PC-3 (cell line): ENCODE data around the gene PLAAT3. TPM values are rescaled to one million over a fixed set of nuclear protein-coding genes. Genes with fewer than 3 reads are reported as not detected.
"Not testable (repeated sequence)": the region's sequence is repeated elsewhere in the genome, so short reads cannot be mapped to it uniquely, and the experiment has no call there.

Experiments used
- ATAC-seq: fragments of 200-7000 bp; cut with Tn5 transposase; 2 replicates; pipeline ENCODE4 v1.9.1; 2020; ENCODE audit warnings: mild to moderate bottlenecking, moderate library complexity
- BruUV-seq: library from RNA; stranded (reverse); fragments of 400-500 nt; replicated peaks from 2 replicates; lab custom pipeline; 2021; lab: Mats Ljungman, UMichigan
- CTCF ChIA-PET: fragments of 300-600 bp; sonication (Branson Sonifier 250); formaldehyde crosslinking; loops from one replicate; lab custom pipeline; 2022; ENCODE audit warnings: antibody characterized with exemption; lab: Charles Lee
- POLR2A ChIA-PET: fragments of 300-600 bp; sonication (Branson Sonifier 250); formaldehyde crosslinking; loops from one replicate; lab custom pipeline; 2022; ENCODE audit warnings: antibody characterized with exemption; ENCODE audit not compliant: unreplicated experiment; lab: Charles Lee
- DNase-seq: peaks from one replicate; pipeline ENCODE4 v3.0.0-alpha.2; 2015
- H2AFZ ChIP-seq: fragments of 300-600 bp; sonication (generic); 2 replicates; pipeline ENCODE4 v1.6.0; 2016; ENCODE audit warnings: antibody characterized with exemption, low read length
- H3F3A ChIP-seq: fragments of 300-600 bp; sonication (generic); one replicate; pipeline ENCODE4 v1.6.0; 2017; ENCODE audit warnings: antibody characterized with exemption, low read length, control low read depth, mild to moderate bottlenecking; ENCODE audit not compliant: unreplicated experiment
- H3K27ac ChIP-seq: fragments of 300-600 bp; sonication (generic); 2 replicates; pipeline ENCODE4 v1.5.1; 2016; ENCODE audit warnings: mild to moderate bottlenecking, low read length
- H3K27me3 ChIP-seq: fragments of 300-600 bp; sonication (generic); 2 replicates; pipeline ENCODE4 v1.6.1; 2016; ENCODE audit warnings: low read length, mixed read lengths
- H3K36me3 ChIP-seq: fragments of 300-600 bp; sonication (generic); 2 replicates; pipeline ENCODE4 v1.6.1; 2016; ENCODE audit warnings: low read depth, mixed run types, low read length, mixed read lengths
- H3K4me1 ChIP-seq: fragments of 300-600 bp; sonication (generic); 2 replicates; pipeline ENCODE4 v1.5.1; 2016; ENCODE audit warnings: low read length; ENCODE audit not compliant: insufficient read depth
- H3K4me2 ChIP-seq: fragments of 300-600 bp; sonication (generic); 2 replicates; pipeline ENCODE4 v1.6.0; 2016; ENCODE audit warnings: low read length
- H3K4me3 ChIP-seq: fragments of 300-600 bp; sonication (generic); 2 replicates; pipeline ENCODE4 v1.5.1; 2016; ENCODE audit warnings: mild to moderate bottlenecking, low read length, mixed read lengths
- H3K79me2 ChIP-seq: fragments of 300-600 bp; sonication (generic); 2 replicates; pipeline ENCODE4 v1.6.1; 2017; ENCODE audit warnings: low read length, mixed read lengths
- H3K9ac ChIP-seq: fragments of 300-600 bp; sonication (generic); 2 replicates; pipeline ENCODE4 v1.6.0; 2016; ENCODE audit warnings: mild to moderate bottlenecking, low read length
- H3K9me2 ChIP-seq: fragments of 300-600 bp; sonication (generic); replicated peaks from 2 replicates; pipeline ENCODE4 v1.6.1; 2016; ENCODE audit warnings: mixed run types, low read length, mixed read lengths
- H3K9me3 ChIP-seq: fragments of 300-600 bp; sonication (generic); 2 replicates; pipeline ENCODE4 v1.6.1; 2016; ENCODE audit warnings: low read length, mixed read lengths
- H4K20me1 ChIP-seq: fragments of 300-600 bp; sonication (generic); 2 replicates; pipeline ENCODE4 v1.6.1; 2016; ENCODE audit warnings: low read length, mixed read lengths
- EZH2 ChIP-seq: fragments of 300-600 bp; sonication (generic); IDR thresholded peaks from one replicate; pipeline ENCODE4 v1.6.1; 2017; ENCODE audit warnings: antibody characterized with exemption, mild to moderate bottlenecking, low read length; ENCODE audit not compliant: unreplicated experiment
- EZH2phosphoT487 ChIP-seq: fragments of 300-600 bp; sonication (generic); IDR thresholded peaks from 2 replicates; pipeline ENCODE4 v1.6.1; 2018; ENCODE audit warnings: mild to moderate bottlenecking, antibody characterized with exemption, low read length, borderline replicate concordance
- intact Hi-C: fragments of 100-400 bp; cut with micrococcal nuclease; formaldehyde crosslinking; loops from 2 replicates; pipeline ENCODE4 v1.9.0; 2023
- total RNA-seq: library from RNA; depleted of rRNA; stranded (reverse); fragments of >200 nt; gene quantifications from 2 replicates; pipeline ENCODE4 v1.2.3, GENCODE V29; 2014
- TF ChIP-seq, protein P1 (sequence below): fragments of 300-600 bp; sonication (generic); conservative IDR thresholded peaks from 2 replicates; pipeline ENCODE4 v1.5.1; 2017; ENCODE audit warnings: antibody characterized with exemption, low read depth, mild to moderate bottlenecking, low read length

Gene PLAAT3
- total RNA-seq, 1 experiment from 2014 or later, result 69.0 TPM

DNA sequence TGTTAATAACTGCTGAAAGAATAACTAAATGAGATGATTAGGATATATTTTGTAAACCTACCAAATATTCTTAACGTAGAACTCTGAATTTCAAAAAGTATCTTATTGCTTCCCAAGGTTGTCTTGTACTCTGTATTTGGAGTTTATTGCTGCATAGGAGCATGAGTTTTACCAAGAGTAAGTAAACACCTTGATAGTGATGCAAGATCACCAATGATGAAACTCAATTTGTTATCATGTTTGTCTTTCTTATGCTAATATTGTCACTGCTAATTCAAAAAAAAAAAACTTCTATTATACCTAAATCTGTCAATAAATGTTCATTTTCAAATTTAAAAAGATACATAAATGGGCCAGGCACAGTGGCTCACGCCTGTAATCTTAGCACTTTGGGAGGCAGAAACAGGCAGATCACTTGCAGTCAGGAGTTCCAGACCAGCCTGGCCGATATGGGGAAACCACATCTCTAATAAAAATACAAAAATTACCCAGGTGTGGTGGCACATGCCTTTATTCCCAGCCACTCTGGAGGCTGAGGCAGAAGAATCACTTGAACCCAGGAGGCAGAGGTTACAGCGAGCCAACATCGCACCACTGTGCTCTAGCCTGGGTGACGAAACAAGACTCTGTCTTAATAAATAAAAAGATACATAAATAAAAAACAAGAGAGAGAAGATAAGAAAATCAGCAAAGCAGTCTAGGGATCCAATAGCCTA lies 27.6 kb downstream of the PLAAT3 start:
- CTCF ChIA-PET, result no interaction called here
- H4K20me1 ChIP-seq, result no peaks in the 10 kb centered on the region
- no peaks in the 10 kb centered on the region for H3K27me3 ChIP-seq

DNA sequence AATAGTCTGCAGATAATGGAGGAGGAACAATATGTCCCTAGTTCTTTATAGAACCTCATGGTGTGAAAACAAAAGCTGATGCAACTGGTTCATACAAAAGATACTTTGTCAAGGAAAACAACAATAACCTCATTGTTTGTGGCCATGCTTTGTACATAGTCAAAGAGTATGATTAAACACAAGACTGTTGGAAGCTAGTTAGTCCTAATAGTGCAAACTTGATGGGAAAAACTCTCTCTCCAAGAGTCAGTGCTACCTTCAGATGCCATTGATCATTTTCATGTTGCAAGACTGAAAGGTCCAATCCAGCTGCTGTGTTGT lies 30.9 kb downstream of the PLAAT3 start:
- ATAC-seq, result 0 out of 2 replicates have a peak, but pooled peaks have one; percentile 27
- BruUV-seq, result no TSS peak
- H3K27ac ChIP-seq, result no peak overlapping the region

More for the DNA sequence above, 27.6 kb downstream of the PLAAT3 start:
- Histone ChIP-seq H3K9me2 (no peaks in the 10 kb centered on the region), H3K9me3 (0 out of 2 replicates have a peak, but pooled peaks cover 3% of the 10 kb centered on the region), H3K79me2 (no peaks in the 10 kb centered on the region), H3K36me3 (peaks cover 18% of the 10 kb centered on the region), H2AFZ (no peak overlapping the region), H3K4me1 (no peaks in the 10 kb centered on the region), H3K9ac (no peak overlapping the region), H3K4me3 (no peak overlapping the region), H3K27ac (no peak overlapping the region), H3F3A (no peaks in the 10 kb centered on the region), H3K4me2 (no peak overlapping the region)
- ATAC-seq (no peak), DNase-seq (no peak)
- POLR2A ChIA-PET, result no interaction called here
- no TSS peak for BruUV-seq
- intact Hi-C loops, result no loop called here
- TF ChIP-seq EZH2phosphoT487 (no peak), EZH2 (no peak)
- TF ChIP-seq, protein P1, sequence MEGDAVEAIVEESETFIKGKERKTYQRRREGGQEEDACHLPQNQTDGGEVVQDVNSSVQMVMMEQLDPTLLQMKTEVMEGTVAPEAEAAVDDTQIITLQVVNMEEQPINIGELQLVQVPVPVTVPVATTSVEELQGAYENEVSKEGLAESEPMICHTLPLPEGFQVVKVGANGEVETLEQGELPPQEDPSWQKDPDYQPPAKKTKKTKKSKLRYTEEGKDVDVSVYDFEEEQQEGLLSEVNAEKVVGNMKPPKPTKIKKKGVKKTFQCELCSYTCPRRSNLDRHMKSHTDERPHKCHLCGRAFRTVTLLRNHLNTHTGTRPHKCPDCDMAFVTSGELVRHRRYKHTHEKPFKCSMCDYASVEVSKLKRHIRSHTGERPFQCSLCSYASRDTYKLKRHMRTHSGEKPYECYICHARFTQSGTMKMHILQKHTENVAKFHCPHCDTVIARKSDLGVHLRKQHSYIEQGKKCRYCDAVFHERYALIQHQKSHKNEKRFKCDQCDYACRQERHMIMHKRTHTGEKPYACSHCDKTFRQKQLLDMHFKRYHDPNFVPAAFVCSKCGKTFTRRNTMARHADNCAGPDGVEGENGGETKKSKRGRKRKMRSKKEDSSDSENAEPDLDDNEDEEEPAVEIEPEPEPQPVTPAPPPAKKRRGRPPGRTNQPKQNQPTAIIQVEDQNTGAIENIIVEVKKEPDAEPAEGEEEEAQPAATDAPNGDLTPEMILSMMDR, result no peak

DNA sequence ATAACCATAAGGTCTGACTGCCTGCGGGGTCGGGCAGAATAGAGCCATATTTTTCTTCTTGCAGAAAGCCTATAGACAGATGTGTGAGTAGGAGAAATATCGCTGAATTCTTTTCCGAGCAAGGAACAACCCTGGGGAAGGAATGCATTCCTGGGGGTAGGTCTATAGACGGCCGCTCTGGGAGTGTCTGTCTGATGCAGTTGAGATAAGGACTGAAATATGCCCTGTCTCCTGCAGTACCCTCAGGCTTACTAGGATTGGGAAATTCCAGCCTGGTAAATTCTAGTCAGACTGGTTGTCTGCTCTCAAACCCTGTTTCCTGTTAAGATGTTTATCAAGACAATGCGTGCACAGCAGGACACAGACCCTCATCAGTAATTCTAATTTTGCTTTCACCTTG lies 33.0 kb downstream of the PLAAT3 start:
- H3K79me2 ChIP-seq, BruUV-seq, H3K27ac ChIP-seq, H3F3A ChIP-seq, intact Hi-C loops, H4K20me1 ChIP-seq, H3K4me3 ChIP-seq, H2AFZ ChIP-seq, H3K27me3 ChIP-seq, H3K9ac ChIP-seq, H3K4me1 ChIP-seq, H3K9me2 ChIP-seq, ATAC-seq, DNase-seq, CTCF ChIA-PET, POLR2A ChIA-PET, H3K9me3 ChIP-seq, H3K4me2 ChIP-seq: not testable (repeated sequence)
- peaks cover 30% of the 10 kb centered on the region for H3K36me3 ChIP-seq

More for the DNA sequence above, 30.9 kb downstream of the PLAAT3 start:
- Histone ChIP-seq H3K27me3 (no peaks in the 10 kb centered on the region), H3K36me3 (peaks cover 30% of the 10 kb centered on the region), H3K9ac (no peak overlapping the region), H3K9me3 (0 out of 2 replicates have a peak, but pooled peaks cover 3% of the 10 kb centered on the region), H3K79me2 (no peaks in the 10 kb centered on the region), H4K20me1 (no peaks in the 10 kb centered on the region), H3K4me2 (no peak overlapping the region), H3K4me1 (no peaks in the 10 kb centered on the region), H3F3A (no peaks in the 10 kb centered on the region), H2AFZ (no peak overlapping the region), H3K4me3 (no peak overlapping the region), H3K9me2 (no peaks in the 10 kb centered on the region)
- no peak for DNase-seq
- intact Hi-C loops, result no loop called here
- ChIA-PET CTCF (interaction anchor here (0.6 kb wide), 1 partner anchor 11 kb away, joined by 3 read pairs; no protein-coding TSS in a partner anchor), POLR2A (no interaction called here)
- no peak for TF ChIP-seq EZH2phosphoT487
- TF ChIP-seq, protein P1, result no peak
- no peak for TF ChIP-seq EZH2

DNA sequence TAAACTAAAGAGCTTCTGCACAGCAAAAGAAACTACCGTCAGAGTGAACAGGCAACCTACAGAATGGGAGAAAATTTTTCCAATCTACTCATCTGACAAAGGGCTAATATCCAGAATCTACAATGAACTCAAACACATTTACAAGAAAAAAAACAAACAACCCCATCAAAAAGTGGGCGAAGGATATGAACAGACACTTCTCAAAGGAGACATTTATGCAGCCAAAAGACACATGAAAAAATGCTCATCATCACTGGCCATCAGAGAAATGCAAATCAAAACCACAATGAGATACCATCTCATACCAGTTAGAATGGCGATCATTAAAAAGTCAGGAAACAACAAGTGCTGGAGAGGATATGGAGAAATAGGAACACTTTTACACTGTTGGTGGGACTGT lies 35.4 kb downstream of the PLAAT3 start:
- H3K36me3 ChIP-seq, result peaks cover 31% of the 10 kb centered on the region
- ATAC-seq, H3K4me2 ChIP-seq, DNase-seq, intact Hi-C loops, H3K27ac ChIP-seq, H3K4me1 ChIP-seq, H3K27me3 ChIP-seq, H3K9me3 ChIP-seq, H3F3A ChIP-seq, H3K9ac ChIP-seq, BruUV-seq, H3K79me2 ChIP-seq, H4K20me1 ChIP-seq, H2AFZ ChIP-seq, CTCF ChIA-PET, POLR2A ChIA-PET, H3K4me3 ChIP-seq, H3K9me2 ChIP-seq: not testable (repeated sequence)
